Measurements from ENCODE around the gene NEUROD4.

Gene NEUROD4

GRCh38 chr12:54987611-54988231, 32.1 kb upstream of the NEUROD4 start:
- Mint-ChIP-seq H3K4me3 (no peak overlapping the region), H3K4me1 (ENCODE audit: low read depth in 2 of 2) (peaks cover 46 to 50% of the 10 kb centered on the region in 2 donors), H3K36me3 (ENCODE audit: insufficient read depth) (peaks cover 14% of the 10 kb centered on the region), H3K27me3 (no peaks in the 10 kb centered on the region), H3K27ac (no peak overlapping the region), H3K9me3 (no peaks in the 10 kb centered on the region)
- ATAC-seq (replicated peaks) (no peak), DNase-seq (no peak)

GRCh38 chr12:54988402-54989054, 31.2 kb upstream of the NEUROD4 start:
- Mint-ChIP-seq H3K9me3 (no peaks in the 10 kb centered on the region), H3K4me3 (no peak overlapping the region), H3K27me3 (no peaks in the 10 kb centered on the region), H3K36me3 (ENCODE audit: insufficient read depth) (peaks cover 14% of the 10 kb centered on the region), H3K4me1 (ENCODE audit: low read depth in 2 of 2) (peaks cover 41 to 46% of the 10 kb centered on the region in 2 donors), H3K27ac (peak overlapping the region; percentile 2 to 71)
- ATAC-seq (replicated peaks) (no peak), DNase-seq (no peak)

- peaks cover 9% of the 10 kb centered on the region for H3K36me3 Mint-ChIP-seq (ENCODE audit: insufficient read depth)
- H3K4me3 Mint-ChIP-seq = peak overlapping the region; percentile 3 to 77
- peaks cover 28 to 33% of the 10 kb centered on the region in 2 donors for H3K4me1 Mint-ChIP-seq (ENCODE audit: low read depth in 2 of 2)
- DNase-seq = no peak
- no peaks in the 10 kb centered on the region for H3K27me3 Mint-ChIP-seq
- no peaks in the 10 kb centered on the region for H3K9me3 Mint-ChIP-seq
- peak overlapping the region; percentile 91 to 92 for H3K27ac Mint-ChIP-seq
- ATAC-seq (replicated peaks) = no peak
These were observed 29.9 kb upstream of the NEUROD4 start for GRCh38 chr12:54989829-54990228.

- peak in 1 of 3 experiments; percentile 4 for DNase-seq
- Mint-ChIP-seq H3K9me3 (no peaks in the 10 kb centered on the region), H3K36me3 (ENCODE audit: insufficient read depth) (peaks cover 3% of the 10 kb centered on the region), H3K4me1 (ENCODE audit: low read depth in 2 of 2) (peaks cover 19 to 23% of the 10 kb centered on the region in 2 donors), H3K27ac (peak overlapping the region; percentile 91 to 92), H3K4me3 (peak overlapping the region; percentile 77 to 80), H3K27me3 (peaks cover 4 to 5% of the 10 kb centered on the region in 2 donors)
- ATAC-seq (replicated peaks) = peak; percentile 51
These were observed 28.4 kb upstream of the NEUROD4 start for GRCh38 chr12:54991161-54991990.

GRCh38 chr12:54991991-54992375, 27.8 kb upstream of the NEUROD4 start:
- DNase-seq (no peak), ATAC-seq (replicated peaks) (no peak)
- Mint-ChIP-seq H3K9me3 (no peaks in the 10 kb centered on the region), H3K4me3 (peak overlapping the region; percentile 77 to 80), H3K27me3 (peaks cover 5 to 10% of the 10 kb centered on the region in 2 donors), H3K4me1 (ENCODE audit: low read depth in 2 of 2) (peaks cover 19 to 23% of the 10 kb centered on the region in 2 donors), H3K27ac (peak overlapping the region; percentile 91 to 92), H3K36me3 (ENCODE audit: insufficient read depth) (peaks cover 3% of the 10 kb centered on the region)

- ATAC-seq (replicated peaks) (peak; percentile 87), DNase-seq (peak; percentile 48 to 63 (median 52))
- Mint-ChIP-seq H3K9me3 (no peaks in the 10 kb centered on the region), H3K4me1 (ENCODE audit: low read depth in 2 of 2) (peaks cover 19 to 20% of the 10 kb centered on the region in 2 donors), H3K4me3 (no peak overlapping the region), H3K27me3 (peaks cover 5 to 10% of the 10 kb centered on the region in 2 donors), H3K36me3 (ENCODE audit: insufficient read depth) (no peaks in the 10 kb centered on the region), H3K27ac (no peak overlapping the region)
These were observed 26.5 kb upstream of the NEUROD4 start for GRCh38 chr12:54993181-54993835.

- ATAC-seq (replicated peaks) = no peak
- no peak overlapping the region for H3K27ac Mint-ChIP-seq
These were observed 23.6 kb upstream of the NEUROD4 start for GRCh38 chr12:54996205-54996604.

GRCh38 chr12:54997929-54998522, 21.7 kb upstream of the NEUROD4 start:
- H3K4me3 Mint-ChIP-seq = no peak overlapping the region
- no peaks in the 10 kb centered on the region for H3K9me3 Mint-ChIP-seq
- no peaks in the 10 kb centered on the region for H3K36me3 Mint-ChIP-seq (ENCODE audit: insufficient read depth)
- peaks cover 5 to 10% of the 10 kb centered on the region in 2 donors for H3K27me3 Mint-ChIP-seq
- ATAC-seq (replicated peaks) = no peak
- peaks cover 5 to 8% of the 10 kb centered on the region in 2 donors for H3K4me1 Mint-ChIP-seq (ENCODE audit: low read depth in 2 of 2)
- DNase-seq = no peak
- H3K27ac Mint-ChIP-seq = no peak overlapping the region

More at GRCh38 chr12:54996205-54996604, 23.6 kb upstream of the NEUROD4 start:
- H3K9me3 Mint-ChIP-seq = no peaks in the 10 kb centered on the region
- H3K36me3 Mint-ChIP-seq (ENCODE audit: insufficient read depth) = no peaks in the 10 kb centered on the region
- H3K4me3 Mint-ChIP-seq = no peak overlapping the region
- H3K4me1 Mint-ChIP-seq (ENCODE audit: low read depth in 2 of 2) = peaks cover 8 to 9% of the 10 kb centered on the region in 2 donors
- peaks cover 5 to 10% of the 10 kb centered on the region in 2 donors for H3K27me3 Mint-ChIP-seq
- no peak for DNase-seq

GRCh38 chr12:54998958-54999510, 20.7 kb upstream of the NEUROD4 start:
- no peaks in the 10 kb centered on the region for H3K9me3 Mint-ChIP-seq
- DNase-seq = no peak
- ATAC-seq (replicated peaks) = no peak
- H3K4me3 Mint-ChIP-seq = no peak overlapping the region
- H3K36me3 Mint-ChIP-seq (ENCODE audit: insufficient read depth) = no peaks in the 10 kb centered on the region
- peaks cover 2 to 5% of the 10 kb centered on the region in 2 donors for H3K4me1 Mint-ChIP-seq (ENCODE audit: low read depth in 2 of 2)
- no peak overlapping the region for H3K27ac Mint-ChIP-seq
- peaks cover 5 to 10% of the 10 kb centered on the region in 2 donors for H3K27me3 Mint-ChIP-seq

- no peak for DNase-seq
- H3K27ac Mint-ChIP-seq = no peak overlapping the region
These were observed 18.4 kb upstream of the NEUROD4 start for GRCh38 chr12:55001198-55001868.

GRCh38 chr12:55002355-55002754, 17.4 kb upstream of the NEUROD4 start:
- ATAC-seq (replicated peaks) (no peak), DNase-seq (no peak)
- Mint-ChIP-seq H3K4me3 (no peak overlapping the region), H3K27me3 (no peaks in the 10 kb centered on the region), H3K9me3 (no peaks in the 10 kb centered on the region), H3K4me1 (ENCODE audit: low read depth in 2 of 2) (peaks cover 2 to 5% of the 10 kb centered on the region in 2 donors), H3K36me3 (ENCODE audit: insufficient read depth) (no peaks in the 10 kb centered on the region), H3K27ac (no peak overlapping the region)

More at GRCh38 chr12:55001198-55001868, 18.4 kb upstream of the NEUROD4 start:
- Mint-ChIP-seq H3K36me3 (ENCODE audit: insufficient read depth) (no peaks in the 10 kb centered on the region), H3K27me3 (peaks cover 0 to 7% of the 10 kb centered on the region in 2 donors), H3K9me3 (no peaks in the 10 kb centered on the region), H3K4me3 (no peak overlapping the region), H3K4me1 (ENCODE audit: low read depth in 2 of 2) (peaks cover 2 to 5% of the 10 kb centered on the region in 2 donors)
- no peak for ATAC-seq (replicated peaks)

- DNase-seq = no peak
- Mint-ChIP-seq H3K27ac (no peak overlapping the region), H3K27me3 (peaks cover 34 to 37% of the 10 kb centered on the region in 2 donors), H3K9me3 (no peaks in the 10 kb centered on the region), H3K36me3 (ENCODE audit: insufficient read depth) (no peaks in the 10 kb centered on the region), H3K4me1 (ENCODE audit: low read depth in 2 of 2) (no peaks in the 10 kb centered on the region), H3K4me3 (no peak overlapping the region)
- no peak for ATAC-seq (replicated peaks)
These were observed 10.7 kb upstream of the NEUROD4 start for GRCh38 chr12:55008944-55009585.
